GM19463 (cell line): ENCODE results near the gene TRAF7.

Experiments
- ATAC-seq: cut with Tn5 transposase; IDR thresholded peaks from one replicate; pipeline ENCODE4 v1.9.1; 2021; ENCODE audit warnings: mild to moderate bottlenecking, moderate library complexity; ENCODE audit not compliant: unreplicated experiment

TRAF7 gene

DNA sequence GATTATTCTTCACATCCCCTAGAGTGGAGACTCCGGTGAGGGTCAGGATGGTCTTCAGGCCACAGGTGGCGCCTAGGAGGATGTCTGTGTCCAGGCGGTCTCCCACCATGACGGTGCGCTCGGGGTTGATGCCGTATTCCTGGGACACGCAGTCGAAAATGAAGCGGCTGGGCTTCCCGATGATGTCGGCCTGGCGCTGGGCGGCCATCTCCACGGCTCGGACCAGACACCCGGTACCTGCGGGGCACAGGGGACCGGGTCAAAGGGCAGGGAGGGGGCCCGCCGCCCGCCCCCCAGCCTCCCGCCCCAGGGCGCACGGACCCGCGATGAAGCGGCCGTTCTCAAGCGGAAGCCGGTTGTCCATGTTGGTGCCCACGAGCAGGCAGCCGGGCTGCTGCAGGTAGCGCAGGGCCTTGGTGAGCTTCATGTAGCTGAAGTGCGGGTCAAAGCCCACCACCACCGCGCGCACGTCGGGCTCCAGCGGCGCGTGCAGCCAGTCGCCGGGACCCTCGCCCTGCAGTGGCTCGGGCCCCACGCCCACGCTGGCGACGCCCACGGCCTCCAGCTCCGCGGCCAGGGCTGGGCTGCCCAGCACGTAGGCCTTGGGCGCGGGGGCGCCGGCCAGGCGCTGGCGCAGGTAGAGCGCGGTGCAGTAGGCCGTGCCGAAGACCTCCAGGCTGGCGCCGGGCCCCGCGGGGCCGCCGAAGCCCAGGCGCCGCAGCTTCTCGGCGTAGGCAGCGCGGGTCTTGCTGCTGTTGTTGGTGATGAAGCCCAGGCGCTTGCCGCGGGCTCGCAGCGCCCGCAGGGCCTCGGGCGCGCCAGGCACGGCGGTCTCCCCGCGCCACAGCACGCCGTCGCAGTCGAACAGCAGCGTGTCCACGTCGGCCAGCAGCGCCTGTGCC lies 58.5 kb downstream of the TRAF7 start:
- peak; percentile 6 for ATAC-seq

DNA sequence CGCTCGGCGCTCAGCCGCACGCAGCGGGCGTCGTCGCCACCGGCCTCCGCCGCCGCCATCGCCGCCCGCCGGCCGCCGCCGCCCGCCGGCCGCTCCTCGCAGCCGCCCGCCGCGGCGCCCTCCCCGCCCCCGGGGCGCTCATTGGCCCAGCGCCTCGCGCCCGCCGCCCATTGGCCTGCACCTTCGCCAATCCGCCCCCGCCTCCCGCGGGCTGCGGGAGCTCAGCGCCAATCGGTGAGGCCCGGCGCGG lies 59.1 kb downstream of the TRAF7 start, which contains the start of gene PGP:
TSS of gene PGP (minus strand) at position 122 of the 250 bp plus-strand sequence. CDS start at position 59, 63 bp downstream.
- ATAC-seq, result peak; percentile 89

DNA sequence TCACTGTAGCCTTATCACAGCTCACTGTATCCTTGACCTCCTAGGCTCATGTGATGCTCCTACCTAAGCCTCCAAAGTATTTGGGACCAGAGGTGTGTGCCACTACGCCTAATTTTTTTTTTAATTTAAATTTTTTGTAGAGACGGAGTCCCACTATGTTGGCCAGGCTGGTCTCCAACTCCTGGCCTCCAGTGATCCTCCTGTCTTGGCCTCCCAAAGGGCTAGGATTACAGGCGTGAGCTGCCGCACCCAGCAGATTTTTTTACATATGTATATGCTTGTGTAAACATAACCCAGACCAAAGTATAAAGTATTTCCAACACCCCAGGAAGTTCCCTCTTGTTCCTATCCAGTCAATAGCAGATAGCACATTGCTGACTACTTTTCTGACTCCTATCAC lies 60.7 kb downstream of the TRAF7 start:
- ATAC-seq, result no peak

DNA sequence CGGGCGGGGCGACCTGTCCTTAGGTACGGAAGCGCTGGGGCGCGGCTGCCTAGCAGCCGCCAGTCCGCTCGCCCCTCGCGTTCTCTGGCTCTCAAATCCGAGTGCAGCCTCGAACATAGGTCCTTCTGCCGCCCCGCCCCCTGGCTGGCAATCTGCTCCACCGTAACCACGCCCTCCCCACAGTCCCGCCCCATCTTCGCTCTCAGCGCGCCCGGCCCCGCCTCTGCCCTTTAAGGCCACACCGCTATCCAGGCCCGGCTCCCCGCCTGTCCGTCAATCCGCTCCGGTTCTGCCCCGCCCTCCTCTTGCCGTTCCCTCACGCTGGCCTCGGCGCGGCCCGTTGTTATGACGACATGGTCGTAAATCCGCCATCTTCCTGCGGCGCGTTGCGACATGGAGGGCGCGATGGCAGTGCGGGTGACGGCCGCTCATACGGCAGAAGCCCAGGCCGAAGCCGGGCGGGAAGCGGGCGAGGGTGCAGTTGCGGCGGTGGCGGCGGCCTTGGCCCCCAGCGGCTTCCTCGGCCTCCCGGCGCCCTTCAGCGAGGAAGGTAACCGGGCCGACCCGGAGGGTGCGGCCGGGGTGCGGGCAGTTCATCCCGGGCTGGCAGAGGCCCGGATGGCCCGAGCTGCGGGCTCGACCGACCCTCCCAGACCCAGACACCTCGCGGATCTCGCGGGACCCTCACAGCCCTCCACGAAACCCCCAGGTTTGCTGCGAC lies 67.8 kb downstream of the TRAF7 start, which contains the start of gene E4F1:
TSS of gene E4F1 (plus strand) at position 371 of the 721 bp plus-strand sequence. CDS start at position 394, 23 bp downstream.
- peak; percentile 94 for ATAC-seq

DNA sequence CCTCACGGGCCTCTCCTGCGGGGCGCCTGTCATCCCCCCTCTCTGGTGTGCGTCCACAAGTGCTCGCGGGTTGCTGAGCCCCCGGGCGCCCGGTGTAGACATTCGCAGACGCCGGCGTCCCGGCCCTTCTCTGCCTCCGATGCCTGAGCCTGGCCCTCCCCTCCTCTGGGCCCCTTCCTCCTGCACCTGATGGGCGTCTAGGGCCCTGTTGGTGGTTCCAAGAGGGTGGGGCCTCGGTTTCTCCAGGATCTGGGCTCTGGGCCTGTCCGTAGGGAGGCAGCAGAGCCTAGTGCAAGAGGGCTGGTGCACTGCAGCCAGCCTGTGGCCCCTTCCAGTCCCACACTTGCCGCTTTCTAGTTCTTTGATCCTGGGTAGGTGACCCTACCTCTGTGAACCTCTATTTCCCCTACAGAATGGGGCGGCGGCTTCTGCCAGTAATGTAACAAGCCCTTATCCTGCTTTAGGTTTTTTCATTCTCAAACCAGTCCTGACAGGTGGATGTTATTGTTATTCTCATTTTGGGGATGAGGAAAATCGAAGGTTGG lies 68.4 kb downstream of the TRAF7 start:
- no peak for ATAC-seq

DNA sequence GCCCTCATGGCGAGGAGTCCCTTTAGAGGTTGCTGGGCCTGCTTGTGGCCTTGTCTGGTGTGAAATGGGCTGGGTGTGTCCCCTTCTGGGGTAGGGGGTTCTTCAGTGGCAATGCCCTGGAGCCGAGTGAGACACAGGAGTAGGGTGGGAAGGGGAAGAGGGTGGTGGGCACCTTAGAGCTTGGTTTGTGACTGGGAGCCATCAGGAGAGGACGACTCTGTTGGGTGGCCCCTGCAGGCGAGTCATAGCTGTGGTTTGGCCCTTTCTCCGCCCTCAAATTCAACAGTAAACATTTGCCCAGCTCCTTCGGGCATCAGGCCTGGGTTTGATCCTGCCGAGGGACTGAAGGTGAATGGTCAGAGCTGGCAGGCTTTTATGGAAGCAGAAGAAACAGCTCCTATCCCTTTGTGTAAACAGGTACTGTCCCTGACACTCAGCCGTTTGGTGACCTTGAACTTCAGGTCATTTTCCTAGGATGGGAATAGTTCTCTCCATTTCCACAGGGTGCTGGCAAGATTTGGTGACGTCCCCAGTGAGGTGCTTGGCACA lies 70.7 kb downstream of the TRAF7 start:
- ATAC-seq, result no peak

DNA sequence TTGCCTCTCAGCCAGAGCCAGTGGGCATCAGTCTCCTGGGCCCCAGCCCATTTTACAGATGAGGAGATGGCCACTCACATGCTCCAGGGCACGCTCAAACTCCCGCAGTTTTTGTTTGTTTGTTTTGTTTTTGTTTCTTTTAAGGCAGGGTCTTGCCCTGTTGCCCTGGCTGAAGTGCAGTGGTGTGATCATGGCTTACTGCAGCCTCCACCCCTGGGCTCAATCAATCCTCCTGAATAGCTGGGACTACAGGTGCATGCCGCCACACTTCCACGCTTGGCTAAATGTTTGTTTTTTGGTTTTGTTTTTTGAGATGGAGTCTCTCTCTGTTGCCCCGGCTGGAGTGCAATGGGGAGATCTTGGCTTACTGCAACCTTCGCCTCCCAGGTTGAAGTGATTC lies 71.3 kb downstream of the TRAF7 start:
- ATAC-seq, result no peak
